ENCODE measurements around the gene ADAM33.

GRCh38 chr20:3685341-3685740, 3.5 kb upstream of the ADAM33 start:
- no peak for TF ChIP-seq CTCF (IDR thresholded peaks at IDR 0.05; ENCODE audit: insufficient read depth, low read length, poor library complexity, severe bottlenecking)
- no peak for TF ChIP-seq EZH2phosphoT487 (conservative IDR thresholded peaks at IDR 0.05; ENCODE audit: low read length)
